ENCODE data around the gene FCHSD1. TPM values are rescaled to one million over a fixed set of nuclear protein-coding genes. Genes with fewer than 3 reads are reported as not detected.

Gene FCHSD1
- total and polyA plus RNA-seq, 10 of the 15 experiments (the other 5 are each of a cell fraction or from before 2014, with no cell fraction given) = 0.97 to 22.8 (median 10.7) TPM

GRCh38 chr5:141657937-141658545, 6.8 kb upstream of the FCHSD1 start (continued):
- peak; percentile 62; the same call in 1 of the 2 replicates for TF ChIP-seq TCF12 (IDR thresholded peaks at IDR 0.05; ENCODE audit: low read depth, low read length)
- no peak for TF ChIP-seq REST (IDR thresholded peaks at IDR 0.05; ENCODE audit: low read depth, low read length)
- TF ChIP-seq ATF3 (IDR thresholded peaks at IDR 0.05; ENCODE audit: borderline replicate concordance, extremely low read depth, low read depth, low read length) = no peak
- TF ChIP-seq POU2F2 (IDR thresholded peaks at IDR 0.05; ENCODE audit: borderline replicate concordance, low read depth, low read length) = peak; percentile 39; the same call in 1 of the 3 replicates
- no peak for TF ChIP-seq SMAD1 (IDR thresholded peaks at IDR 0.05; ENCODE audit: low read depth, partially characterized antibody)
- TF ChIP-seq BACH1 (IDR thresholded peaks at IDR 0.05; ENCODE audit: borderline replicate concordance) = no peak
- TF ChIP-seq MAX (IDR thresholded peaks at IDR 0.05; ENCODE audit: low read depth, low read length) = no peak
- peak; percentile 77 for TF ChIP-seq BCL3 (IDR thresholded peaks at IDR 0.05; ENCODE audit: borderline replicate concordance, insufficient read depth, low read depth, low read length, poor library complexity, severe bottlenecking)
- no peak for TF ChIP-seq ZNF687 (IDR thresholded peaks at IDR 0.05)
- no peak for TF ChIP-seq CHD1 (IDR thresholded peaks at IDR 0.05; ENCODE audit: low read depth, low read length)
- peak; percentile 85; the same call in 1 of the 2 replicates for TF ChIP-seq ZBED1 (IDR thresholded peaks at IDR 0.05; ENCODE audit: borderline replicate concordance)
- no peak for TF ChIP-seq ZBTB40 (IDR thresholded peaks at IDR 0.05; ENCODE audit: borderline replicate concordance)
- TF ChIP-seq ESRRA (IDR thresholded peaks at IDR 0.05; ENCODE audit: low read length) = no peak
- no peak; a peak in 1 of 4 replicates for TF ChIP-seq CEBPB (IDR thresholded peaks at IDR 0.05; ENCODE audit: borderline replicate concordance in 1 of 2, low read depth in 2 of 2, low read length in 2 of 2)
